GM18873 (cell line): ENCODE data around the gene CAD.
"Not testable (repeated sequence)": the region's sequence is repeated elsewhere in the genome, so short reads cannot be mapped to it uniquely, and the experiment has no call there.

Experiments used
- ATAC-seq: cut with Tn5 transposase; IDR thresholded peaks from one replicate; pipeline ENCODE4 v1.9.1; 2021; ENCODE audit warnings: mild to moderate bottlenecking, moderate library complexity, moderate number of reproducible peaks; ENCODE audit not compliant: unreplicated experiment, low FRiP score

CAD gene

DNA sequence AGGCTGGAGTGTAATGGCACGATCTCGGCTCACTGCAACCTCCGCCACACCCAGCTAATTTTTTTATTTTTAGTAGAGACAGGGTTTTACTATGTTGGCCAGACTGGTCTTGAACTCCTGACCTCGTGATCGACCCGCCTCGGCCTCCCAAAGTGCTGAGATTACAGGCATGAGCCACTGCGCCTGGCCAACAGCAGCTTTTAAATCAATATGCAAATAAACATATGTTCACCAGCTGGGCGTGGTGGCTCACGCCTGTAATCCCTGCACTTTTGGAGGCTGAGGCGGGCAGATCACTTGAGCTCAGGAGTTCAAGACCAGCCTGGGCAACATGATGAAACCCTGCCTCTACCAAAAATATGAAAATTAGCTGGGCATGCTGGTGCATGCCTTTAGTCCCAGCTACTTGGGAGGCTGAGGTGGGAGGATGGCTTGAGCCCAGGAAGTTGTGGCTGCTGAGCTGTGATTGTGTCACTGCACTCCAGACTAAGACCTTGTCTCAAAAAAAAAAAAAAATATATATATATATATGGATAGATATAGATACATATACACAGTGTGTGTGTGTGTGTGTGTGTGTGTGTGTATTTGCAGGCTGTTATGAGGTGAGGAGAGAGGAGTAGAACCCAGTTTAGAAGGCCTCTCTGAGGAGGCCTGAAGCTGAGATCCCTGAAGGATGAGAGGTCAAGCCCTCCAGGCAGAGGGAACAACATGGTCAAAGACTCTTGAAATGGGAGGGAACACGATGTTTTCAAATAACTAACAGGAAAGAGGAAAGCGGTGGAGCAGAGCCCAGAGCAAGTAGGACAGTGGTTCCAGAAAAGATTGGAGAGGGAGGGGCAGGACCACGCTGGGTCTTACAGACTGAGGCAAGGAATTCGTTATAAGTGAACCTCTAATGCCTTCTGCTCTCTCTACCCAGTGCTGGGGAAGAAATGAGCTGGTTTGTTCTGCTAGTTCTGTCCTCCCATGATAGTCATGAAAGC lies 55.7 kb downstream of the CAD start:
- not testable (repeated sequence) for ATAC-seq

DNA sequence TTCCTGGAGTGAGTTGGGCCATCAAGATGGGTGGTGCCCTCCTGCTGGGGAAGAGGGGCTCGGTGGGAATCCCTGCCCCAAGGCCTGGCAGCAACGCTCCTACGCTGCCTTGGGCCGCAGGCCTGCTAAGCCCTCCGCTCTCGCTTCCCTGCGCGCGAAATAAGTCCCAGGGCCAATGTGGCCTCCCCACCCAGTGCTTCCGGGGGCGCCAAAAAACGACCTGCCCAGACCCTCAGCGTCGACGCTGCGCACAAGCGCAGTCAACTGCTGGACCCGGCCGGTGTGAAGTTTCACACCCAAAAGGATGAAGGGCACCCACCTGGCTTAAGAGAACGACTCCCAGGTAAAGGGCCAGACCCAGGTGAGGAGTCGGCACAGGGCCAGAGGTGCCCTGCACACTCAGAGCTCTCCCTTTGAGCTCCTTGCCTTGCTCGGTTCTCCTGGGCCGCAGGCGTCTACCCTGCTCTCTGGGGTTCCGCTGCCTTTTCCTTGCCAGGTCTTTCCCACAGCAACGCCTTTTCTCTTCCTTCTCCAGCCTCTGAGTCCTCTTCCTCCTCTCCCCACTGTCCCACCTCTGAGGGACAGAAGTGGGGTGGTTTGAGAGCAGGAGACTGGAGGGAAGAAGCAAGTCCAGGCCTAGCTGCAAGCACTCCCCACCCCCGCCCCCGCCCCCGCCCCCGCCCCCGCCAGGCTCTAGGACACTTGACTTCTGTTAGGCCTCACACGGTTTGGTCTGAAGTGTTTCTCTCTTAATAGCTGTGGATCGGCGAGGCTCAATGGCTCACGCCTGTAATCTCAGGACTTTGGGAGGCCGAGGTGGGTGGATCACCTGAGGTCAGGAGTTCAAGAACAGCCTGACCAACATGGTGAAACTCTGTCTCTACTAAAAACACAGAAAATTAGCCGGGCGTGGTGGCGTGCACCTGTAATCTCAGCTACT lies 58.3 kb downstream of the CAD start, which contains the start of gene DNAJC5G:
DNAJC5G (plus strand) TSS at position 223 of the 940 bp plus-strand sequence. CDS start 1,296 bp downstream, outside the sequence.
- ATAC-seq: no peak

DNA sequence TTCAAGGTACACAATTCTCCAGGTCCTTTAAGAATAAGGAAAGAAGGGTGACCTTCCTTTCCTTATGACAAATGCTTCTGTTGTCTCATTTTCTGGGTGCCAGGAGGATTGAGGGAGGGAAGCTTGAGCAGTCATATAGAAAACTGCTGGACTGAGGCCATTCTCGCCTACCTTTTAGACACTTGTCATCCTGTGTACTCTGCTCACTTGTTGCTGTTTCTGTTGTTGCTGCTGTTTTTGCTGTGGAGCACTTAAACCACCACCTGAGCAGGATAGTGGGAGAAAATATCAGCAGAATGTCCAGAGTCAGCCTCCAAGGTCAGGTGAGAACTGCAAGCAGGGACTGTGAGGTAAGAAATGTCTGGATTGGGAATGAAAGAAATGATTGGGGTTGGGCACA lies 60.8 kb downstream of the CAD start:
- ATAC-seq: no peak

DNA sequence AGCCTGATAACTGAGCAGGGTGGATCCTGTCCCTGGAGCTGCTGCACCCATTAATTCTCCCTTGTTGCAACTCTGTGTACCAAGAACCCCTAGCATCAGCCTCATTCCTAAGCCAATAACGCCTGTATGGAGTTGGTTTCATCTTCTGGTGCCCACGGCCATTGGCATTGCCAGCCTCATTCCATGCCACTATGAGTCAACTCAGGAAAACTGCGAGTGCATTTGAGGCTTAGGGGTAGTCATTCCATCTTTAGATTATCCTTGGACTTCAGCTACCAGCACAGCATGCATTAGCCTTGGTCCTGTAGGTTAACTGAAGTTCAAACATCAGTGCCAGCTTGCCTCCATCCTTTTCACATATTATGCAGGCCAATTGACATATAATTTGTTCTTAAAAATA lies 63.7 kb downstream of the CAD start:
- ATAC-seq: no peak

DNA sequence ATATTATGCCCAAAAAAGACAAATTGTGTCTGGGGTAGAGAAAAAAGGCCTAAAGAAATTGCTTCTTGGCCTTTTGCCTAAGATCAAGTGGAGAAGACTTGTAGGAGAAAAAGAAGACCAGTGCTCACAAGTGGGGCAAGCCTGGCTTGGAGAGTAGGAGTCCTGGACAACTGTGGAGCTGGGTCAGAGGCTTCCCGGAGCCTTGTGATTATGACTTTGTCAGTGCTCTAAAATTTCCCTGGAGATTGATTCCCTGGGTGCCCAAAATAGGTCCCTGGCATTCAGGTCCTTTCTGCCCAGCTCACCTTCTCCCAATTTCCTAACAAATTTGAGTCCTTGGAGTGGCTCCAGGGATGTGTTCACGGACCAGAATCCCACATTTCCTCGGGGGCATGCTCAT lies 64.3 kb downstream of the CAD start:
- no peak for ATAC-seq

- no peak for ATAC-seq
These were observed 64.8 kb downstream of the CAD start, which contains the start of gene TRIM54 for GRCh38 chr2:27281855-27282559. TRIM54 (plus strand) TSS chr2:27282429; CDS start chr2:27282732, 303 bp downstream.

- no peak for ATAC-seq
These were observed 65.7 kb downstream of the CAD start for GRCh38 chr2:27282892-27283291.

DNA sequence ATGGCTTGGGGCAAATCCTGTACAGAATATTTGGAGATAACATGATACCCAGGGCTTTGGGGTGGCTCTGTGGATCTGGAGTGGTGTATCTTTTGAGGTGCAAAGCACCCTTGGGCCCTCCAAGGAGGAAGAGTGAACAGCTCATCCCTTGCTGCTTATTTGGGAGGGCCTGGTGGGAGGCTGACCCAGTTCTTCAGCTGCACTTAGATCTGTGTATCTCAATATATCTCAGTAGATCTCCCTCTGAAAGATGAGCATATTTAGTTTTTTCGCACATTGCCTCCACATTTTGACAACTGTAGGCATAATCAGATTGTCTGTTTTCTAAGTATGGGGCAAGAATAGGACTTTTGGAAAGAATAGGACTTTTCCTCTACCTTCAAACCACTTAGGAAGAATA lies 67.8 kb downstream of the CAD start:
- no peak for ATAC-seq

GRCh38 chr2:27285481-27285880 lies 68.3 kb downstream of the CAD start:
- ATAC-seq: no peak

GRCh38 chr2:27288610-27289009 lies 71.4 kb downstream of the CAD start:
- no peak for ATAC-seq

GRCh38 chr2:27290549-27290948 lies 73.4 kb downstream of the CAD start:
- ATAC-seq: no peak

GRCh38 chr2:27291865-27292264 lies 74.7 kb downstream of the CAD start:
- no peak for ATAC-seq
